ENCODE data around the gene TM4SF4.

Gene TM4SF4

GRCh38 chr3:149534082-149534481 is 59.6 kb downstream of the TM4SF4 start:
- no peaks in the 10 kb centered on the region for H4K20me1 ChIP-seq (ENCODE audit: insufficient read depth, low read length)
- DNase-seq: no peak
- no peaks in the 10 kb centered on the region for H3F3A ChIP-seq (ENCODE audit: insufficient read depth, low read length)
- no peak overlapping the region for H3K4me3 ChIP-seq (ENCODE audit: low read length)
- H3K27ac ChIP-seq (ENCODE audit: low read length): no peak overlapping the region
- no peaks in the 10 kb centered on the region for H3K27me3 ChIP-seq (replicated peaks; ENCODE audit: insufficient read depth, low read length)
- H3K79me2 ChIP-seq (ENCODE audit: low read length): no peaks in the 10 kb centered on the region
- H3K9me2 ChIP-seq (replicated peaks; ENCODE audit: insufficient read depth, low read length): no peaks in the 10 kb centered on the region
- H3K36me3 ChIP-seq (replicated peaks; ENCODE audit: insufficient read depth, low read length): no peaks in the 10 kb centered on the region
- no peak for TF ChIP-seq EZH2 (optimal IDR thresholded peaks at IDR 0.05; ENCODE audit: low read depth, low read length)
- no peak for TF ChIP-seq CTCF (IDR thresholded peaks at IDR 0.05; ENCODE audit: low read length)
- TF ChIP-seq EZH2phosphoT487 (IDR thresholded peaks at IDR 0.05; ENCODE audit: low read length): no peak
- peaks cover 16% of the 10 kb centered on the region for H3K4me1 ChIP-seq (ENCODE audit: low read length)
- H3K9ac ChIP-seq (ENCODE audit: low read length): no peak overlapping the region
- no peak overlapping the region for H3K4me2 ChIP-seq (ENCODE audit: low read depth, low read length)
- no peaks in the 10 kb centered on the region for H3K9me3 ChIP-seq (replicated peaks; ENCODE audit: insufficient read depth, low read length)
- no peak overlapping the region for H2AFZ ChIP-seq (ENCODE audit: low read length)

GRCh38 chr3:149534671-149535332 is 60.3 kb downstream of the TM4SF4 start:
- Histone ChIP-seq H2AFZ (ENCODE audit: low read length) (no peak overlapping the region), H3K36me3 (replicated peaks; ENCODE audit: insufficient read depth, low read length) (no peaks in the 10 kb centered on the region), H3K79me2 (ENCODE audit: low read length) (no peaks in the 10 kb centered on the region), H3K27ac (ENCODE audit: low read length) (no peak overlapping the region), H3F3A (ENCODE audit: insufficient read depth, low read length) (no peaks in the 10 kb centered on the region), H3K4me3 (ENCODE audit: low read length) (no peak overlapping the region), H4K20me1 (ENCODE audit: insufficient read depth, low read length) (no peaks in the 10 kb centered on the region), H3K4me2 (ENCODE audit: low read depth, low read length) (no peak overlapping the region), H3K9me3 (replicated peaks; ENCODE audit: insufficient read depth, low read length) (no peaks in the 10 kb centered on the region), H3K27me3 (replicated peaks; ENCODE audit: insufficient read depth, low read length) (no peaks in the 10 kb centered on the region), H3K4me1 (ENCODE audit: low read length) (peaks cover 16% of the 10 kb centered on the region), H3K9me2 (replicated peaks; ENCODE audit: insufficient read depth, low read length) (no peaks in the 10 kb centered on the region), H3K9ac (ENCODE audit: low read length) (no peak overlapping the region)
- no peak for TF ChIP-seq EZH2phosphoT487 (IDR thresholded peaks at IDR 0.05; ENCODE audit: low read length)
- no peak for TF ChIP-seq CTCF (IDR thresholded peaks at IDR 0.05; ENCODE audit: low read length)
- no peak for TF ChIP-seq EZH2 (optimal IDR thresholded peaks at IDR 0.05; ENCODE audit: low read depth, low read length)
- no peak for DNase-seq

GRCh38 chr3:149535333-149535685 is 60.8 kb downstream of the TM4SF4 start:
- Histone ChIP-seq H3K4me2 (ENCODE audit: low read depth, low read length) (no peak overlapping the region), H3K27ac (ENCODE audit: low read length) (no peak overlapping the region), H2AFZ (ENCODE audit: low read length) (no peak overlapping the region), H3K36me3 (replicated peaks; ENCODE audit: insufficient read depth, low read length) (no peaks in the 10 kb centered on the region), H3K4me3 (ENCODE audit: low read length) (no peak overlapping the region), H3K9me3 (replicated peaks; ENCODE audit: insufficient read depth, low read length) (no peaks in the 10 kb centered on the region), H3K27me3 (replicated peaks; ENCODE audit: insufficient read depth, low read length) (no peaks in the 10 kb centered on the region), H3K4me1 (ENCODE audit: low read length) (peaks cover 16% of the 10 kb centered on the region), H3K9me2 (replicated peaks; ENCODE audit: insufficient read depth, low read length) (no peaks in the 10 kb centered on the region), H3K9ac (ENCODE audit: low read length) (no peak overlapping the region), H3F3A (ENCODE audit: insufficient read depth, low read length) (no peaks in the 10 kb centered on the region), H4K20me1 (ENCODE audit: insufficient read depth, low read length) (no peaks in the 10 kb centered on the region), H3K79me2 (ENCODE audit: low read length) (no peaks in the 10 kb centered on the region)
- TF ChIP-seq EZH2 (optimal IDR thresholded peaks at IDR 0.05; ENCODE audit: low read depth, low read length) (no peak), EZH2phosphoT487 (IDR thresholded peaks at IDR 0.05; ENCODE audit: low read length) (no peak), CTCF (IDR thresholded peaks at IDR 0.05; ENCODE audit: low read length) (no peak)
- no peak for DNase-seq
